ENCODE data around the gene ZC2HC1C. TPM values are rescaled to one million over a fixed set of nuclear protein-coding genes. Genes with fewer than 3 reads are reported as not detected.

ZC2HC1C gene
- total RNA-seq, 1 donor, result 1.1 TPM

DNA sequence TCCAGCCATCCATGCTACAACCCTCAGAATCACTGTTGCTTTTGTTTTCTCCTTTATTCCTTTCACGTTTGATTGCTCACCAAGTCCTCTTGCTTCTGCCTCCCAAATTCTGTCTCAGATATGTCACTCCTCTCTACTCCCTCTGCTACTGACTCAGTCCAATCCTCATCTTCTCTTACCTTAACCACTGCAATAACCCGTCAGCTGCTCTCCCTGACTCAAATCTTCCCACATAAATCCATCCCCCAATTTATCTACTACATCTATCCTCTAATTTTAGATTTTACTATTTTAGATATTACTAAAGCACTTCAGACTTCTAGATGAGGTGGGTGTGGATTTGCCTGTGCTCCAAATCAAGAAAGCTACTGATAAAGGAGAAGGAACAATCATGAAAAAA lies 43.6 kb upstream of the ZC2HC1C start:
- Histone ChIP-seq H3K4me2 (ENCODE audit: insufficient read depth, low read length) (no peak overlapping the region), H3K79me2 (ENCODE audit: insufficient read depth, low read length) (no peaks in the 10 kb centered on the region), H3K4me1 (ENCODE audit: insufficient read depth, low read length) (peaks cover 10% of the 10 kb centered on the region), H3K27ac (ENCODE audit: low read depth, low read length) (peak overlapping the region; percentile 49), H3K9me3 (ENCODE audit: low read depth, low read length) (no peaks in the 10 kb centered on the region), H3K4me3 (ENCODE audit: insufficient read depth, low read length) (no peak overlapping the region), H3K27me3 (ENCODE audit: insufficient read depth, low read length) (no peaks in the 10 kb centered on the region), H2AFZ (ENCODE audit: low read length) (no peak overlapping the region), H4K20me1 (ENCODE audit: insufficient read depth, low read length) (peaks cover 4% of the 10 kb centered on the region), H3K36me3 (ENCODE audit: insufficient read depth, low read length) (peaks cover 43% of the 10 kb centered on the region)
- DNase-seq (ENCODE audit: insufficient read length, low spot score, missing footprints), result no peak
- TF ChIP-seq, protein P1, sequence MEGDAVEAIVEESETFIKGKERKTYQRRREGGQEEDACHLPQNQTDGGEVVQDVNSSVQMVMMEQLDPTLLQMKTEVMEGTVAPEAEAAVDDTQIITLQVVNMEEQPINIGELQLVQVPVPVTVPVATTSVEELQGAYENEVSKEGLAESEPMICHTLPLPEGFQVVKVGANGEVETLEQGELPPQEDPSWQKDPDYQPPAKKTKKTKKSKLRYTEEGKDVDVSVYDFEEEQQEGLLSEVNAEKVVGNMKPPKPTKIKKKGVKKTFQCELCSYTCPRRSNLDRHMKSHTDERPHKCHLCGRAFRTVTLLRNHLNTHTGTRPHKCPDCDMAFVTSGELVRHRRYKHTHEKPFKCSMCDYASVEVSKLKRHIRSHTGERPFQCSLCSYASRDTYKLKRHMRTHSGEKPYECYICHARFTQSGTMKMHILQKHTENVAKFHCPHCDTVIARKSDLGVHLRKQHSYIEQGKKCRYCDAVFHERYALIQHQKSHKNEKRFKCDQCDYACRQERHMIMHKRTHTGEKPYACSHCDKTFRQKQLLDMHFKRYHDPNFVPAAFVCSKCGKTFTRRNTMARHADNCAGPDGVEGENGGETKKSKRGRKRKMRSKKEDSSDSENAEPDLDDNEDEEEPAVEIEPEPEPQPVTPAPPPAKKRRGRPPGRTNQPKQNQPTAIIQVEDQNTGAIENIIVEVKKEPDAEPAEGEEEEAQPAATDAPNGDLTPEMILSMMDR (IDR thresholded peaks at IDR 0.05; ENCODE audit: extremely low read depth, low read depth, low read length), result no peak

DNA sequence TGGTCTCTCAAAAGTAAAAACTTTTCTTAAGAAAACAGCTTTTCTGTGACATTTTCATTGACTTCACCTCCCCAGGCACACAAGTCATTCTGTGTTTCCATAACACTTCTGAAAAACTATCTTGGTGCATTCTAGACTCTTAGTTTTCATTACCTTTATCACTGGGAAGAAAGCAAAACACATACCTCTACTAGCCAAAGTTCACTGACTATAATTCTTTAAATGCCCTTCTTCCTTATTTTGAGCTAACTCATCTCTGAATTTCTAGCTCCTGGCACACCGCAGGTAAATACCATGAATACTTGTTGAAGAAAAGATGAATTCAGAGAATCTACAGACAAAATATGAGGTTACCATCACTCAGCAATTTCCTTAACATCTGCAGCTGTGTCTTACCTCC lies 39.3 kb upstream of the ZC2HC1C start:
- H3K27me3 ChIP-seq (ENCODE audit: insufficient read depth, low read length), result no peaks in the 10 kb centered on the region
- H3K9me3 ChIP-seq (ENCODE audit: low read depth, low read length), result no peaks in the 10 kb centered on the region
- no peak overlapping the region for H3K4me2 ChIP-seq (ENCODE audit: insufficient read depth, low read length)
- peaks cover 6% of the 10 kb centered on the region for H3K4me1 ChIP-seq (ENCODE audit: insufficient read depth, low read length)
- no peak overlapping the region for H2AFZ ChIP-seq (ENCODE audit: low read length)
- H4K20me1 ChIP-seq (ENCODE audit: insufficient read depth, low read length), result no peaks in the 10 kb centered on the region
- no peaks in the 10 kb centered on the region for H3K79me2 ChIP-seq (ENCODE audit: insufficient read depth, low read length)
- TF ChIP-seq, protein P1 (IDR thresholded peaks at IDR 0.05; ENCODE audit: extremely low read depth, low read depth, low read length), result no peak
- peaks cover 38% of the 10 kb centered on the region for H3K36me3 ChIP-seq (ENCODE audit: insufficient read depth, low read length)
- DNase-seq (ENCODE audit: insufficient read length, low spot score, missing footprints), result no peak
- H3K27ac ChIP-seq (ENCODE audit: low read depth, low read length), result no peak overlapping the region
- H3K4me3 ChIP-seq (ENCODE audit: insufficient read depth, low read length), result no peak overlapping the region

DNA sequence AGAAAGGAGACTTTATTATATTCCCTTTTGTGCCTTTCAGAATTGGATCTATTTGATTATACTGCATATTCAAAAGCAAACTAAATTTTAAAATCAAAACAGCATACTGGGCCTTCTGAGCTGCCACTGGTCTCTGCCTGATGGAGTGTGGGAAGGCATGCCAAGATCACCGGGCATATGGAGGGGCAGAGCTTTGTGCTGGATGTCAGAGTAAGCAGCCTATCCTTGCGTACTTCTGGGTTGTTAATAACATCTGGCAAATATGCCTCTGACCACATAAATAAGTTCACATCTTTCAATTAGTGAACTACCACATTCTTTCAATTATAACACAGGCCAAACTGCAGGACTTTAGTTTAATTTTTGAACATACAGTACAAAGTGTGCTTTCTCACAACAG lies 36.5 kb upstream of the ZC2HC1C start:
- Histone ChIP-seq H3K4me2 (ENCODE audit: insufficient read depth, low read length) (no peak overlapping the region), H3K79me2 (ENCODE audit: insufficient read depth, low read length) (no peaks in the 10 kb centered on the region), H3K36me3 (ENCODE audit: insufficient read depth, low read length) (peaks cover 43% of the 10 kb centered on the region), H3K9me3 (ENCODE audit: low read depth, low read length) (no peaks in the 10 kb centered on the region), H3K27ac (ENCODE audit: low read depth, low read length) (no peak overlapping the region), H3K4me1 (ENCODE audit: insufficient read depth, low read length) (no peaks in the 10 kb centered on the region), H3K4me3 (ENCODE audit: insufficient read depth, low read length) (no peak overlapping the region), H4K20me1 (ENCODE audit: insufficient read depth, low read length) (no peaks in the 10 kb centered on the region), H2AFZ (ENCODE audit: low read length) (no peak overlapping the region), H3K27me3 (ENCODE audit: insufficient read depth, low read length) (no peaks in the 10 kb centered on the region)
- TF ChIP-seq, protein P1 (IDR thresholded peaks at IDR 0.05; ENCODE audit: extremely low read depth, low read depth, low read length), result no peak
- no peak for DNase-seq (ENCODE audit: insufficient read length, low spot score, missing footprints)

DNA sequence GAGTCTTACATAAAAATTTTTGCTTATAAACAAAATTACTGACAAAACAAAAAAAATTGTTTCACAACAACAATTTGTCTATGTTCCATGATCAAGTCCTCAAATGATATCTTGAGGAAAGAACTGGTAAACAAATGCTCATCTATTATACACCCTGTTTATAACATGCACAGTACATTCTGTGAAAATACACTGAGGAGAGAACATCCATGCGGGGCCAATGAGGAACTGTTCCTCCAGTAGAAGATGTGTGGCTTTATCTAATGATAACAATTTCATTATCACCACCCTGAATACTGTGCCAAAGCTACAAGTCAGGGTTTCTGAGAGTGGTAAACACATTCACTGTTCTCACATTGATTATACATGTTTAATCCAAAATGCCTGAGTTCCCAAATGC lies 28.9 kb upstream of the ZC2HC1C start:
- TF ChIP-seq, protein P1 (IDR thresholded peaks at IDR 0.05; ENCODE audit: extremely low read depth, low read depth, low read length), result no peak
- Histone ChIP-seq H3K27me3 (ENCODE audit: insufficient read depth, low read length) (no peaks in the 10 kb centered on the region), H3K4me3 (ENCODE audit: insufficient read depth, low read length) (no peak overlapping the region), H3K4me1 (ENCODE audit: insufficient read depth, low read length) (peaks cover 9% of the 10 kb centered on the region), H4K20me1 (ENCODE audit: insufficient read depth, low read length) (no peaks in the 10 kb centered on the region), H3K36me3 (ENCODE audit: insufficient read depth, low read length) (peaks cover 24% of the 10 kb centered on the region), H3K79me2 (ENCODE audit: insufficient read depth, low read length) (peaks cover 12% of the 10 kb centered on the region), H3K27ac (ENCODE audit: low read depth, low read length) (no peak overlapping the region), H3K4me2 (ENCODE audit: insufficient read depth, low read length) (no peak overlapping the region), H3K9me3 (ENCODE audit: low read depth, low read length) (no peaks in the 10 kb centered on the region), H2AFZ (ENCODE audit: low read length) (no peak overlapping the region)
- DNase-seq (ENCODE audit: insufficient read length, low spot score, missing footprints), result no peak

All from osteoblast (primary cell).